ENCODE data around the gene PHLDB1.
"Not testable (repeated sequence)": the region's sequence is repeated elsewhere in the genome, so short reads cannot be mapped to it uniquely, and the experiment has no call there.

PHLDB1 gene

DNA sequence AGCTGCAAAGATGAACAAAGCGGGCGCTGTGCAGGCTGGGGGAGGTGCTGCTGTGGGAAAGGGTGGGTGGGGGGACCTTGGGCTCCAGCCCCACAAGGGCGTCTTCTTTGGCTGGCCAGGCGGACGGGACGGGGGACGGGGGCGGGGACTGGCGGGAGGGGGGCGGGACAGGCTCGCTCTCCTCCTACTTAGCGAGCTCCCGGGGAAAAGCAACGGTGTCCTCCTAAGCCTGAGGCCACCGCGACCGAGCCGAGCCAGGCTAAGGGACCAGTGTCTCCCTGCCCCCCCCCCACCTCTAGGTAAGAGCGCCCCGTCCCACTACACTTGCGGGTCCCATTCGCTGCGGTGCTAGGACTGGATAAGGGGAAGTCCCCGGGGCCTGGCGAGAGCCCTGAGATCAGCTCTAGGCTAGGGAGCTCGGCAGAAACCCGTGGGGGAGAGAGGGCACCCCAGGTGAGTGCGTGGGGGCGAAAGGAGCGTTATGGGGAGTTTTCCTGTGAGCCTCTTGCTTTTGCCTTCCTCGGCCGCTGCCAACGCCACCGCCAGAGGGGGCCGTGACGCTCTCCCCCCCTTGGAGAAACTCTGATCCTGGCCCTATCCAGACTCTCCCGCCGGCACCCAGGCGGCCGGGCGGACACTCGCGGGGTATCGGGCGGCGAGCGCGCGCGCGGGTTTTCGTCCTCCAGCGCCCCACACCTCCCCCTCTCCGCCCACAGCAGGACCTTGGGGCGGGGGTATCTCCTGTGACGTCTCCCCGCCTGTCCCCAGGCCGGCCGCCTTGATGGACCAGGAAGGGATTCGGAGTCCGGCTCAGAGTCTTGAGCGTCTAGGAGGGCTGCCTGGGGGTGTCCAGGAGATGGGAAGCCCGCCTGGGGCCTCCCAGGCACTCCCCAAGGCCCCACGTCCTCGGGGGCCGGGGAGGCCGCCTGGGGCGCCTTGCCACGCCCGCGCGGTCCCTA, at the start of gene PHLDB1:
PHLDB1 (plus strand) TSS at position 215 of the 959 bp plus-strand sequence. CDS start 6,222 bp downstream, outside the sequence.
- DNase-seq, result peak; percentile 34

DNA sequence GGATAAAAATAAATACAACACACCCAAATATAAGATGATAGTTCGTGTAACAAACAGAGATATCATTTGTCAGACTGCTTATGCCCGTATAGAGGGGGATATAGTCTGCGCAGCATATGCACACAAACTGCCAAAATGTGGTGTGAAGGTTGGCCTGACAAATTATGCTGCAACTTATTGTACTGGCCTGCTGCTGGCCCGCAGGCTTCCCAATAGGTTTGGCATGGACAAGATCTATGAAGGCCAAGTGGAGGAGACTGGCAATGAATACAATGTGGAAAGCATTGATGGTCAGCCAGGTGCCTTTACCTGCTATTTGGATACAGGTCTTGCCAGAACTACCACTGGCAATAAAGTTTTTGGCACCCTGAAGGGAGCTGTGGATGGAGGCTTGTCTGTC, 46.6 kb upstream of the PHLDB1 start:
- no peak for DNase-seq

- no peak for DNase-seq
Observed at GRCh38 chr11:118565051-118565450, 42.4 kb upstream of the PHLDB1 start.

DNA sequence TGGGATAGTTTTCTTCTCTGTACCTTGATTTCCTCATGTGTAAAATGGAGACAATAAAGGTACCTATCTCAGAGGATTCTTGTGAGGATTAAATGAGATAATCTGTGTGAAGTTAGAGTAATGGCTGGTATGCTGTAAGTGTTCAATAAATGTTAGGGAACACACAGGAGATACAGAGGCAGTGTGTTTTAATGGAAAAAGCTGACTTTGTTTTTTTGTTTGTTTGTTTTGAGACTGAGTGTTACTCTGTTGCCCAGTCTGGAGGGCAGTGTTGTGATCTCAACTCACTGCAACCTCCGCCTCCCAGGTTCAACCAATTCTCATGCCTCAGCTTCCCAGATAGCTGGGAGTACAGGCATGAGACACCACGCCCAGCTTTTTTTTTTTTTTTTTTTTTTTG, 37.7 kb upstream of the PHLDB1 start:
- DNase-seq, result no peak

GRCh38 chr11:118570787-118571186, 36.6 kb upstream of the PHLDB1 start:
- DNase-seq, result no peak

- not testable (repeated sequence) for DNase-seq
Observed at GRCh38 chr11:118571701-118572060, 35.7 kb upstream of the PHLDB1 start.

DNA sequence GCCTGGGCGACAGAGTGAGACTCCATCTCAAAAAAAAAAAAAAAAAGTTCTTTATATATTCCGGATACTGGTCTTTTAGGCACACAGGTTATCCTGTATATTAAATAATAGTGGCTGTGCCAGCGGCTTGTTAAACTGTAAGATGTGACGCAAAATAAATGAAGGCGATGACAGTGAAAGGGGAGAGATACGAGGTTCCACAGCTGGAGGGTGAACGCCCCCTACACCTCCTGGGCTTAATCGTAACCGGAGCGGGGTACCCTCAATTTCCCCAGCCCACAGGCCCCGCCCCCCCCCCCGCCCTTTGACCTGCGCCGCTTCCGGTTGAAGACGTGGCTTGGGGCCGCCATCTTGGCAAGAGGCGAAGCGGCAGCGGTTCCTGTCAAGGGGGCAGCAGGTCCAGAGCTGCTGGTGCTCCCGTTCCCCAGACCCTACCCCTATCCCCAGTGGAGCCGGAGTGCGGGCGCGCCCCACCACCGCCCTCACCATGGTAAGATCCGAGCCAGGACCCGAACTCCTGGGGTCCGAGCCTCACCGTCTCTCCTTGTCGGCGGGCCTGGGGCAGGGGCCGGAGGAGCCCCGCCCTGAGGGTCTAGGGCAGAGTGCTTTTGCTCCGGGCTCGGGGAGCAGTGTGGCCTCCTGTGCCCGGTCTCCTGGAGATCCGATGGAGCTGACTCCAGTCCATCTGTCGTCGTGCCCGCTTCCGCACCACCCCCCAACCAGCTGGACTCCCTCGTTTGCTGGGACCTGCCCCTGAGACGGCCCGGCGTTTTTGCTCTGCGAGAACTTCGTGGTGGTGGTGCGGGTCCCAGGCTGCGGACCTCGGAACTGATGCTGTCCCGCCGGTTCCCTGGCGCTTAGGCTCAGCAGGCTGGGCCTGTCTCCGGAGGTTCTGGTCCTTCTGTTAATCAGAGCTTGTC, 35.1 kb upstream of the PHLDB1 start, which contains the start of gene ARCN1:
ARCN1 (plus strand) TSS at position 349 of the 920 bp plus-strand sequence; CDS start at position 488, 139 bp downstream.
- DNase-seq, result peak; percentile 73

GRCh38 chr11:118572981-118573550, 34.3 kb upstream of the PHLDB1 start:
- DNase-seq, result no peak

- DNase-seq, result no peak
Observed at GRCh38 chr11:118574636-118575035, 32.8 kb upstream of the PHLDB1 start.

GRCh38 chr11:118577995-118578394, 29.4 kb upstream of the PHLDB1 start:
- not testable (repeated sequence) for DNase-seq

DNA sequence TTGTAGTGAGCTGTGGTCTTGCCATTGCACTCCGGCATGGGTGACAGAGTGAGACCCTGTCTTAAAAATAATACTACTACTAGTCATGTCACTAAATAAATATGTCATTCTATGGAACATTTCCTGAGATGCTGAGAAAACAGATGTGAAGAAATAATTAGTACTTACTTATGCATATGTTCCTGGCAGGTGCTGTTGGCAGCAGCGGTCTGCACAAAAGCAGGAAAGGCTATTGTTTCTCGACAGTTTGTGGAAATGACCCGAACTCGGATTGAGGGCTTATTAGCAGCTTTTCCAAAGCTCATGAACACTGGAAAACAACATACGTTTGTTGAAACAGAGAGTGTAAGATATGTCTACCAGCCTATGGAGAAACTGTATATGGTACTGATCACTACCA, 26.4 kb upstream of the PHLDB1 start:
- no peak for DNase-seq

GRCh38 chr11:118587952-118588351, 19.5 kb upstream of the PHLDB1 start:
- no peak for DNase-seq

GRCh38 chr11:118592616-118593367, 14.6 kb upstream of the PHLDB1 start:
- no peak for DNase-seq

DNA sequence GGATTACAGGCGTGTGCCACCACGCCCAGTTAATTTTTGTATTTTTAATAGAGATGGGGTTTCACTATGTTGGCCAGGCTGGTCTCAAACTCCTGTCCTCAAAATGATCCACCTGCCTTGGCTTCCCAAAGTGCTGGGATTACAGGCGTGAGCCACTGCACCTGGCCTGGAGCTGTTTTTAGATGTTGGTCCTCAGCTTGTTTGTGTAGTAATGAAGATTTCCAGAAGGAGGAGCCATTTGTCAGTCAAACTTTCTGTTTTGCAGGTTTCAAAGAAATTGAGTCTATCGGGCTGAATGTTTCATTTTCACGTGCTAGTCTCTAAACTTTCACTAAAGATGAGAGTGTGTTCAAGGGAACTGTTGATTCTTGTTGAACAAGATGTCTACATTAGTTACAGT, 12.4 kb upstream of the PHLDB1 start:
- DNase-seq, result not testable (repeated sequence)

DNA sequence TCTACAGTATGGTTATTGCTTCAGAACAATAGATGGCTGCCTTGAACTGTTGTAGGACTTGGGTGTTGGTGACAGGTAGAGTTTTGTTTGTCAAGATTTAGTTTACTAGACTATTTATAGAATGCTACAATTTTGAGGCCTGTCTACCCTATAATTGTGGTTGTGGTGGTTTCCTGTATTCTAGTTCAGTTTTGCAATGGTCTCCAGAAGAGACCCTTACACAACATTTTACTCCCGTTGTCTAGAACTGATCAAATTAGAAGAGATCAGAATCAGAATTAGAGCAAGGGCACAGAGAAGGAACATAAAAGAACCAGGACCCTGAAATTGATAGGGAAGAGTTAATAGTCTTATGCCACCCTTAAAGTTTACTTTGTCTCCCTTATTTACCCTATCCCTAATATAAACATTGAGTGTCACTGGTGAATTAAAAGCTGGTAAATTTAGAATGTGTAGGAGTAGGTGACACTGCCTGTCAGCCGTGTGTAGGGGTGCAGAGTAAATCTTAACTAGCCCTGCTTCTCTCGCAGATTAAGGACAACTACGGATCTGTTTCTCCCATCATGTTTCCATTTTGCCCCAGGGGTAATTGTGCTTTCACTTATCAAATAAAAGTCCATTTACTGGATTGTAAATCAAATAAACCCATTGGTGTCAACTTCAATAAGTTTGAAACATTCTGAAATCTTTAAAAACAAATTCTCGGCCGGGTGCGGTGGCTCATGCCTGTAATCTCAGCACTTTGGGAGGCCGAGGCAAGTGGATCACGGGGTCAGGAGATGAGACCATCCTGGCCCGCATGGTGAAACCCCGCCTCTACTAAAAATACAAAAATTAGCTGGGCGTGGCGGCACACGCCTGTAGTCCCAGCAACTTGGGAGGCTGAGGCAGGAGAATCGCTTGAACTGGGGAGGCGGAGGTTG, 10.9 kb upstream of the PHLDB1 start:
- DNase-seq, result no peak

DNA sequence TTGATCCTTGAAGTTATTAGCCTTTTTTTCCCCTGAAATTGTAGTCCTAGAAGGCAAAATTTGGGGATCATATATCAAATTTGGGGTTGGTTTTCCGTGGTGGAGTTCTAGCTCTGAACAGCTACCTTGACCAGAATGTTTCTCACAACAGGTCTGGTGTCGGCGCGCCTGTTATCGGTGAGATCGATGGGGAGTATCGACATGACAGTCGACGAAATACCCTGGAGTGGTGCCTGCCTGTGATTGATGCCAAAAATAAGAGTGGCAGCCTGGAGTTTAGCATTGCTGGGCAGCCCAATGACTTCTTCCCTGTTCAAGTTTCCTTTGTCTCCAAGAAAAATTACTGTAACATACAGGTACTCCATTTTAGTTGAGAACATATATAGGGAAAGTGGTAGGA, 9.9 kb upstream of the PHLDB1 start:
- no peak for DNase-seq

DNA sequence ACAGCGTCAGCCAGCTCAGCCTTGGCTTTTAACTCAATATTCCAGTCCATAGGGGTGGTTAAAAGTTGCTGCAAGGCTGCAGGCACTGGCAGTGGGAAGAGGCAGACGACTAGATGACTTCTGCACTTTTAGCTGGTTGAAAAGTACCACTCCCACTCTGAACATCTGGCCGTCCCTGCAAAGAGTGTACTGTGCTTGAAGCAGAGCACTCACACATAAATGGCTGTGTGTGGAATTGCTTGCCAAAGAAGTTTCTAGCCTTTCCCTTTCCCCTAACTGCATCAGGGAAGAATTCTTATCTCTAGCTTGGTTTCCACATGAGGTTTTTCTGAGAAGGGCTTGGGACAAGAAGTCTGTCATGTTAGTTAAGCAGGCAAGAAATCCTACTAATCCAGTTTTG, 5.1 kb upstream of the PHLDB1 start:
- no peak for DNase-seq

DNA sequence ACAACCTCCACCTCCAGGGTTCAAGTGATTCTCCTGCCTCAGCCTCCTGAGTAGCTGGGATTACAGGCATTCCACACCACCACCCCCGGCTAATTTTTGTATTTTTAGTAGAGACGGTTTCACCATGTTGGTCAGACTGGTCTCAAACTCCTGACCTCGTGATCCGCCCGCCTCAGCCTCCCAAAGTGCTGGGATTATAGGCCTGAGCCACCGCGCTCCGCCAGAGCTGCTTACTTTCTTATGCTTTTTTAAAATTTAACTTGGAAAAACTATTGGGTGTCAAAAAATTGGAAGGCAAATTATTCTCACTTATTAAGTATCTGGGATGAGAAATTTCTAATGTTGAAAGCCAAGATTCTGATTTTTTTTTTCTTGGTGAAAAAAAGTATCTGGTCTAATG, 3.7 kb upstream of the PHLDB1 start:
- not testable (repeated sequence) for DNase-seq

- DNase-seq, result no peak
Observed at GRCh38 chr11:118604566-118604965, 2.8 kb upstream of the PHLDB1 start.

GRCh38 chr11:118605116-118605867, 2.1 kb upstream of the PHLDB1 start:
- no peak for DNase-seq

Measured in activated gamma-delta T cell treated with Interleukin-2 at 50 U/mL for 16 hours (primary cell).